Measurements from ENCODE around the gene RGS21. TPM values are rescaled to one million over a fixed set of nuclear protein-coding genes. Genes with fewer than 3 reads are reported as not detected.

RGS21 gene
- total and polyA plus RNA-seq, 2 donors (not counting 1 experiment from before 2014, with no cell fraction given) = not detected

DNA sequence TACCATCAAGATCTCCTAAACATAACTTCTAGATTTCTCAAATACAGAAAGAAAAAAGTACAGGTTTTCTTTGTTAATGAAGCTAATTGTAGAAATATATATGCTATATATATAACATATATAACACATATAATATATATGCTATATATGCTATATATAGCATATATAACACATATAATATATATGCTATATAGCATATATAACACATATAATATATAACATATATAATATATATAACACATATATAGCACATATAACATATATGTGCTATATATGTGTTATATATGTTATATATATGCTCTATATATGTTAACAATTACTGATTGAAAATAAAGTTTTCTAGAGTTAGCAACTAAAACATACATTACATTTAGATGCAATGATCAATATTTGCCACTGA, 34.8 kb downstream of the RGS21 start:
- ATAC-seq (ENCODE audit: low read depth) = no peak
- TF ChIP-seq EZH2 (IDR thresholded peaks at IDR 0.05; ENCODE audit: borderline replicate concordance, insufficient read depth, low read depth, low read length, poor library complexity, severe bottlenecking) (no peak), CTCF (IDR thresholded peaks at IDR 0.05) (no peak)
- POLR2A ChIA-PET = no interaction called here

DNA sequence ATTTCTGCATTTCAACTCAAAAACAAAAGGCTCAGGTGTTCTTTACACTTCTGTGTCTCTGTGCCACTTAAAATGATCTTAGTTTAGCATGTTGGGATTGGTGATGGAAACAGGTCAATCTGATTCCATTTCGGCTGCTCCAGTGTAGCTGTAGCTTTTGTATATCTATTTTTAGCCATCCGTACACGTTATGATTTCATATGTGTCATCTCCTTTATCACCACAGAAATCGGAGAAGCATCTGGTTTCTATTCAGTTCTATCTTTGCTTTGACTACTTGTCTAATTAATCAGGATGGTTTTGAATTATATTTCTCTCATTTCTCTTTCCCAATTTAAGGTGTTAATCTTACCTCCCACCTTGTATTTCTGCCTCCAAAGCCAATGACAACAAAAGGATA, 41.1 kb downstream of the RGS21 start:
- no peaks in the 10 kb centered on the region for H3K27me3 Mint-ChIP-seq
- ATAC-seq (ENCODE audit: low read depth) = no peak
- no peak overlapping the region for H3K4me3 ChIP-seq (ENCODE audit: control extremely low read depth in 1 of 5, extremely low read depth in 1 of 5, insufficient read depth in 1 of 5, low read depth in 2 of 5, low read length in 4 of 5)
- H3K27ac ChIP-seq (ENCODE audit: low read length in 2 of 2) = no peak overlapping the region
- TF ChIP-seq EZH2 (IDR thresholded peaks at IDR 0.05; ENCODE audit: borderline replicate concordance, insufficient read depth, low read depth, low read length, poor library complexity, severe bottlenecking) (no peak), CTCF (IDR thresholded peaks at IDR 0.05) (no peak)
- H4K20me1 ChIP-seq (ENCODE audit: control insufficient read depth, insufficient read depth, low read length, poor library complexity, severe bottlenecking) = no peaks in the 10 kb centered on the region
- H3K4me1 Mint-ChIP-seq = no peaks in the 10 kb centered on the region
- ChIA-PET CTCF (no interaction called here), POLR2A (no interaction called here)
- H3K9me3 Mint-ChIP-seq (ENCODE audit: insufficient read depth) = no peaks in the 10 kb centered on the region
- intact Hi-C loops (cut with micrococcal nuclease) = no loop called here
- H3K79me2 ChIP-seq (ENCODE audit: control insufficient read depth, insufficient read depth, low read length) = no peaks in the 10 kb centered on the region
- no peak overlapping the region for H3K4me3 Mint-ChIP-seq
- H3K4me1 ChIP-seq (ENCODE audit: control insufficient read depth in 2 of 2, insufficient read depth in 2 of 2, low read length in 2 of 2) = no peaks in the 10 kb centered on the region
- no peak overlapping the region for H3K27ac Mint-ChIP-seq
- no peaks in the 10 kb centered on the region for H3K36me3 ChIP-seq (replicated peaks in 1 of 2; ENCODE audit: control extremely low read depth in 1 of 2, control insufficient read depth in 1 of 2, extremely low read depth in 1 of 2, insufficient read depth in 2 of 2, low read length in 1 of 2)
- 83% methylated on average over 1 of the region's 4 CpGs for WGBS (ENCODE audit: insufficient coverage)
- H3K4me2 ChIP-seq (replicated peaks; ENCODE audit: low read depth, low read length, poor library complexity, severe bottlenecking) = no peak overlapping the region
- no peak overlapping the region for H2AFZ ChIP-seq (ENCODE audit: insufficient read depth, low read depth, low read length, poor library complexity, severe bottlenecking)
- DNase-seq = no peak
- H3K27me3 ChIP-seq (replicated peaks in 1 of 4; ENCODE audit: control extremely low read depth in 1 of 4, control insufficient read depth in 3 of 4, insufficient read depth in 4 of 4, low read length in 3 of 4) = no peaks in the 10 kb centered on the region
- no peak overlapping the region for H3K9ac ChIP-seq (ENCODE audit: low read length)
- H3K9me3 ChIP-seq (ENCODE audit: control extremely low read depth in 1 of 3, control insufficient read depth in 2 of 3, insufficient read depth in 1 of 3, low read length in 2 of 3) = no peaks in the 10 kb centered on the region

More for the DNA sequence above, 34.8 kb downstream of the RGS21 start:
- H3K4me2 ChIP-seq (replicated peaks; ENCODE audit: low read depth, low read length, poor library complexity, severe bottlenecking) = no peak overlapping the region
- no peak overlapping the region for H3K4me3 ChIP-seq (ENCODE audit: control extremely low read depth in 1 of 5, extremely low read depth in 1 of 5, insufficient read depth in 1 of 5, low read depth in 2 of 5, low read length in 4 of 5)
- H3K36me3 ChIP-seq (replicated peaks in 1 of 2; ENCODE audit: control extremely low read depth in 1 of 2, control insufficient read depth in 1 of 2, extremely low read depth in 1 of 2, insufficient read depth in 2 of 2, low read length in 1 of 2) = no peaks in the 10 kb centered on the region
- H3K27ac ChIP-seq (ENCODE audit: low read length in 2 of 2) = no peak overlapping the region
- H3K4me1 Mint-ChIP-seq = no peaks in the 10 kb centered on the region
- H4K20me1 ChIP-seq (ENCODE audit: control insufficient read depth, insufficient read depth, low read length, poor library complexity, severe bottlenecking) = no peaks in the 10 kb centered on the region
- H3K27me3 ChIP-seq (replicated peaks in 1 of 4; ENCODE audit: control extremely low read depth in 1 of 4, control insufficient read depth in 3 of 4, insufficient read depth in 4 of 4, low read length in 3 of 4) = no peaks in the 10 kb centered on the region
- intact Hi-C loops (cut with micrococcal nuclease) = no loop called here
- no peak for DNase-seq
- CTCF ChIA-PET = no interaction called here
- H3K27me3 Mint-ChIP-seq = no peaks in the 10 kb centered on the region
- no peak overlapping the region for H2AFZ ChIP-seq (ENCODE audit: insufficient read depth, low read depth, low read length, poor library complexity, severe bottlenecking)
- H3K9me3 ChIP-seq (ENCODE audit: control extremely low read depth in 1 of 3, control insufficient read depth in 2 of 3, insufficient read depth in 1 of 3, low read length in 2 of 3) = no peaks in the 10 kb centered on the region
- H3K79me2 ChIP-seq (ENCODE audit: control insufficient read depth, insufficient read depth, low read length) = no peaks in the 10 kb centered on the region
- H3K27ac Mint-ChIP-seq = no peak overlapping the region
- H3K4me3 Mint-ChIP-seq = no peak overlapping the region
- no peaks in the 10 kb centered on the region for H3K9me3 Mint-ChIP-seq (ENCODE audit: insufficient read depth)
- no peaks in the 10 kb centered on the region for H3K4me1 ChIP-seq (ENCODE audit: control insufficient read depth in 2 of 2, insufficient read depth in 2 of 2, low read length in 2 of 2)
- H3K9ac ChIP-seq (ENCODE audit: low read length) = no peak overlapping the region
